Fibroblast of the aortic adventitia (primary cell): ENCODE measurements around the gene NFIA. TPM values are rescaled to one million over a fixed set of nuclear protein-coding genes. Genes with fewer than 3 reads are reported as not detected.
A peak's percentile ranks its signal among the peaks of the same experiment; 100 is the strongest.

Experiments
- DNase-seq: peaks from one replicate; pipeline ENCODE4 v3.0.0-alpha.2; 2010; ENCODE audit warnings: low read depth
- H3K4me3 ChIP-seq: 2 replicates; pipeline ENCODE4 v1.5.1; 2011; ENCODE audit warnings: low read depth, mild to moderate bottlenecking, control low read depth, low read length, moderate library complexity
- CTCF ChIP-seq: IDR thresholded peaks from 2 replicates; pipeline ENCODE4 v1.5.1; 2011; ENCODE audit warnings: mild to moderate bottlenecking, low read length, control low read depth, inconsistent platforms; ENCODE audit not compliant: insufficient read depth
- total RNA-seq: library from RNA; depleted of rRNA; stranded (reverse); fragments of >200 nt; gene quantifications from 2 replicates; pipeline ENCODE4 v1.2.3, GENCODE V29; 2012; ENCODE audit warnings: low replicate concordance

NFIA gene
- total RNA-seq, 1 donor, result 32.0 TPM

GRCh38 chr1:61316493-61316892 lies 234.1 kb downstream of the NFIA start:
- no peak for TF ChIP-seq CTCF
- no peak for DNase-seq
- no peak overlapping the region for H3K4me3 ChIP-seq

GRCh38 chr1:61318319-61319125 lies 236.2 kb downstream of the NFIA start:
- DNase-seq, result peak; percentile 92
- no peak for TF ChIP-seq CTCF
- peak overlapping the region; percentile 36 for H3K4me3 ChIP-seq

GRCh38 chr1:61320575-61320974 lies 238.2 kb downstream of the NFIA start:
- TF ChIP-seq CTCF, result no peak
- no peak overlapping the region for H3K4me3 ChIP-seq
- DNase-seq, result no peak

GRCh38 chr1:61322008-61322744 lies 239.8 kb downstream of the NFIA start:
- no peak for TF ChIP-seq CTCF
- DNase-seq, result no peak
- no peak overlapping the region for H3K4me3 ChIP-seq

- no peak for TF ChIP-seq CTCF
- H3K4me3 ChIP-seq, result no peak overlapping the region
- DNase-seq, result no peak
These were observed 240.4 kb downstream of the NFIA start for GRCh38 chr1:61322769-61323168.

- TF ChIP-seq CTCF, result no peak
- DNase-seq, result no peak
- H3K4me3 ChIP-seq, result no peak overlapping the region
These were observed 241.4 kb downstream of the NFIA start for GRCh38 chr1:61323681-61324328.
